DMS53 (cell line): ENCODE data around the gene TMSB4Y.

Experiments used
- DNase-seq: peaks from one replicate; lab custom pipeline; 2025; lab: John Stamatoyannopoulos, UW

TMSB4Y gene

GRCh38 chrY:13703568-13703968 is at the start of gene TMSB4Y:
Gene TMSB4Y (plus strand): TSS chrY:13703899.
- DNase-seq: no peak

GRCh38 chrY:13664162-13664561 is 39.5 kb upstream of the TMSB4Y start:
- no peak for DNase-seq

- DNase-seq: no peak
Measured at GRCh38 chrY:13671122-13671521, 32.6 kb upstream of the TMSB4Y start.

GRCh38 chrY:13702276-13702675 is 1.4 kb upstream of the TMSB4Y start:
- no peak for DNase-seq

- no peak for DNase-seq
Measured at GRCh38 chrY:13704121-13704930, 627 bp downstream of the TMSB4Y start.

GRCh38 chrY:13705197-13705596 is 1.5 kb downstream of the TMSB4Y start:
- no peak for DNase-seq

GRCh38 chrY:13708038-13708437 is 4.3 kb downstream of the TMSB4Y start:
- no peak for DNase-seq

GRCh38 chrY:13718996-13719395 is 15.3 kb downstream of the TMSB4Y start:
- no peak for DNase-seq

GRCh38 chrY:13729517-13729916 is 25.8 kb downstream of the TMSB4Y start:
- no peak for DNase-seq

GRCh38 chrY:13738618-13739017 is 34.9 kb downstream of the TMSB4Y start:
- DNase-seq: no peak

GRCh38 chrY:13751289-13752071 is 47.8 kb downstream of the TMSB4Y start:
- DNase-seq: no peak

- no peak for DNase-seq
Measured at GRCh38 chrY:13754661-13755060, 51.0 kb downstream of the TMSB4Y start.
